Adrenal gland (tissue), 5 donors: Measurements from ENCODE around the gene MAPK10.

ENCODE experiments used
- POLR2A ChIP-seq, 2 donors: fragments of 450-650 bp; IDR thresholded peaks; one replicate each; pipeline ENCODE4 v1.6.1; 2017; ENCODE audit warnings: antibody characterized with exemption in 2 of 2, mild to moderate bottlenecking in 2 of 2, moderate library complexity in 1 of 2
- TF ChIP-seq, protein P1 (sequence below), 6 experiments: fragments of 450-650 bp in 4 of 6; fragments of 200-600 bp in 2 of 6; sonication (generic) in 1 of 6; IDR thresholded peaks; 1 replicate in 5 of 6; 2 replicates in 1 of 6; pipeline versions ENCODE4 v1.5.1 to v1.8.0; 2016 to 2021; ENCODE audit warnings: antibody characterized with exemption in 6 of 6, mild to moderate bottlenecking in 2 of 6, moderate library complexity in 1 of 6
- donor health status: DM: no; HTN: no; CAD: no.

DNA sequence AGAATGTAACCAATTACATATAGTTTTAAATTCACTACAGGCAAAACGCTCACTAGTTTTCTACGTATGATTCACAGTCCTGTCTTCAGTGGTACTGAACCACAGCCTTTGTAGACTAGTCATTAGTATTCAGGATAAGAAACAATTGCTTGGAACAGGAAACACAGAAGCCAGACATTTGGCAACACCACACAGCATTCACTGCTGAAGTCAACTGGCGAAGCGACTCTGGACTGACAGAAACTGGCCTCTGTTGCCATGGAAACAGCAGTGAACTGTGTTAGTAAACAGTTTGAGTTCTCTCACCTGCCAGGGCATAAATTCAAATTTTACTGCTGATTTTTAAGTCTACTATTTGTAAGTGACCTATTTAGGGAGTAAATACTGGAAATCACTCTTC, 57.6 kb downstream of the MAPK10 start:
- TF ChIP-seq, protein P1, sequence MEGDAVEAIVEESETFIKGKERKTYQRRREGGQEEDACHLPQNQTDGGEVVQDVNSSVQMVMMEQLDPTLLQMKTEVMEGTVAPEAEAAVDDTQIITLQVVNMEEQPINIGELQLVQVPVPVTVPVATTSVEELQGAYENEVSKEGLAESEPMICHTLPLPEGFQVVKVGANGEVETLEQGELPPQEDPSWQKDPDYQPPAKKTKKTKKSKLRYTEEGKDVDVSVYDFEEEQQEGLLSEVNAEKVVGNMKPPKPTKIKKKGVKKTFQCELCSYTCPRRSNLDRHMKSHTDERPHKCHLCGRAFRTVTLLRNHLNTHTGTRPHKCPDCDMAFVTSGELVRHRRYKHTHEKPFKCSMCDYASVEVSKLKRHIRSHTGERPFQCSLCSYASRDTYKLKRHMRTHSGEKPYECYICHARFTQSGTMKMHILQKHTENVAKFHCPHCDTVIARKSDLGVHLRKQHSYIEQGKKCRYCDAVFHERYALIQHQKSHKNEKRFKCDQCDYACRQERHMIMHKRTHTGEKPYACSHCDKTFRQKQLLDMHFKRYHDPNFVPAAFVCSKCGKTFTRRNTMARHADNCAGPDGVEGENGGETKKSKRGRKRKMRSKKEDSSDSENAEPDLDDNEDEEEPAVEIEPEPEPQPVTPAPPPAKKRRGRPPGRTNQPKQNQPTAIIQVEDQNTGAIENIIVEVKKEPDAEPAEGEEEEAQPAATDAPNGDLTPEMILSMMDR (IDR thresholded peaks at IDR 0.05): no peak
- TF ChIP-seq POLR2A (IDR thresholded peaks at IDR 0.05): no peak
